GM18951 (cell line): ENCODE results near the gene HTT.

ENCODE experiments used
- POLR2A ChIP-seq: IDR thresholded peaks from 4 replicates; pipeline ENCODE4 v1.6.1; 2011; ENCODE audit warnings: mild to moderate bottlenecking; ENCODE audit not compliant: insufficient read length, insufficient read depth; ENCODE audit errors: extremely low read depth
- in situ Hi-C: fragments of 300-500 bp; cut with MboI; formaldehyde crosslinking; loops from one replicate; pipeline ENCODE4 v1.12.0; 2022; ENCODE audit warnings: low sequenced_read_pairs, mixed read lengths, inconsistent platforms; ENCODE audit not compliant: unreplicated experiment

The HTT gene

GRCh38 chr4:3284734-3285557 lies 210.5 kb downstream of the HTT start:
- in situ Hi-C loops: no loop called here
- no peak for TF ChIP-seq POLR2A

GRCh38 chr4:3285558-3286334 lies 211.3 kb downstream of the HTT start:
- in situ Hi-C loops: no loop called here
- peak; percentile 10 for TF ChIP-seq POLR2A

- TF ChIP-seq POLR2A: no peak
- in situ Hi-C loops: no loop called here
These were observed 212.1 kb downstream of the HTT start for GRCh38 chr4:3286335-3287175.

GRCh38 chr4:3287271-3287971 lies 212.9 kb downstream of the HTT start:
- in situ Hi-C loops: no loop called here
- TF ChIP-seq POLR2A: no peak

- in situ Hi-C loops: no loop called here
- no peak for TF ChIP-seq POLR2A
These were observed 213.6 kb downstream of the HTT start for GRCh38 chr4:3287972-3288570.

- TF ChIP-seq POLR2A: no peak
- in situ Hi-C loops: no loop called here
These were observed 214.2 kb downstream of the HTT start for GRCh38 chr4:3288571-3289094.

- TF ChIP-seq POLR2A: no peak
- in situ Hi-C loops: no loop called here
These were observed 216.0 kb downstream of the HTT start for GRCh38 chr4:3290476-3290875.

- TF ChIP-seq POLR2A: no peak
- in situ Hi-C loops: no loop called here
These were observed 216.4 kb downstream of the HTT start for GRCh38 chr4:3290889-3291321.

- no peak for TF ChIP-seq POLR2A
These were observed 217.0 kb downstream of the HTT start for GRCh38 chr4:3291411-3291968.

GRCh38 chr4:3291969-3292570 lies 217.6 kb downstream of the HTT start:
- in situ Hi-C loops: no loop called here
- no peak for TF ChIP-seq POLR2A

More at GRCh38 chr4:3291411-3291968, 217.0 kb downstream of the HTT start:
- in situ Hi-C loops: no loop called here

- TF ChIP-seq POLR2A: peak; percentile 53
- in situ Hi-C loops: no loop called here
These were observed 218.3 kb downstream of the HTT start, which contains the start of gene RGS12 for GRCh38 chr4:3292571-3293400. RGS12 (plus strand) TSS chr4:3293021; CDS start chr4:3316171, 23,150 bp downstream.
